Measurements from ENCODE around the gene LRMDA. TPM values are rescaled to one million over a fixed set of nuclear protein-coding genes. Genes with fewer than 3 reads are reported as not detected.

Gene LRMDA
- total and polyA plus RNA-seq, 2 of the 8 experiments (the other 6 are each of a cell fraction or from before 2014, with no cell fraction given) = 0.86 to 2.8 TPM

DNA sequence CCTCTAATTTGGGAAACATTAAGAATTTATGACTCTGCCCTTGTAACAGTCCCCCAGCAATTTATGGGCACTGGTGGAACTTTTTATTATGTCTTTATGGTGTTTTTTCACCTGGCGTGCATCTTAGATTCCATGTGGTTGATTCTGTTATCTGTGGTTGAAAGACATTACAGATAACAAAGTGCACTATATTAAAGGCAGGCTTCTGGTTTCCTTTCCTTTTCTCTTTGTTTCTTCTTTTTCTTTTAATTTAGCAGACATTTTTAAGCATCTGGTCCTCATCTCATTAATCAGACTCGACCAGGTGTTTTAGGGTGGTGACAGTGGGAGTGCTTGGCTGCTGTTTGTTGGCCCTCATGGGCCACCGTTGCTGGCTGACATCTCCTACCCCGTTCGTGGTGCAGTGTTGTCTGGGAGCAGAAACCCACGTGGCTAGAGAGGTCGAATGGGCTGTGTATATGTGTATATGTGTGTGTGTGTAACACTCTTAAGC is 77.4 kb downstream of the LRMDA start (continued):
- TF ChIP-seq, protein P1, sequence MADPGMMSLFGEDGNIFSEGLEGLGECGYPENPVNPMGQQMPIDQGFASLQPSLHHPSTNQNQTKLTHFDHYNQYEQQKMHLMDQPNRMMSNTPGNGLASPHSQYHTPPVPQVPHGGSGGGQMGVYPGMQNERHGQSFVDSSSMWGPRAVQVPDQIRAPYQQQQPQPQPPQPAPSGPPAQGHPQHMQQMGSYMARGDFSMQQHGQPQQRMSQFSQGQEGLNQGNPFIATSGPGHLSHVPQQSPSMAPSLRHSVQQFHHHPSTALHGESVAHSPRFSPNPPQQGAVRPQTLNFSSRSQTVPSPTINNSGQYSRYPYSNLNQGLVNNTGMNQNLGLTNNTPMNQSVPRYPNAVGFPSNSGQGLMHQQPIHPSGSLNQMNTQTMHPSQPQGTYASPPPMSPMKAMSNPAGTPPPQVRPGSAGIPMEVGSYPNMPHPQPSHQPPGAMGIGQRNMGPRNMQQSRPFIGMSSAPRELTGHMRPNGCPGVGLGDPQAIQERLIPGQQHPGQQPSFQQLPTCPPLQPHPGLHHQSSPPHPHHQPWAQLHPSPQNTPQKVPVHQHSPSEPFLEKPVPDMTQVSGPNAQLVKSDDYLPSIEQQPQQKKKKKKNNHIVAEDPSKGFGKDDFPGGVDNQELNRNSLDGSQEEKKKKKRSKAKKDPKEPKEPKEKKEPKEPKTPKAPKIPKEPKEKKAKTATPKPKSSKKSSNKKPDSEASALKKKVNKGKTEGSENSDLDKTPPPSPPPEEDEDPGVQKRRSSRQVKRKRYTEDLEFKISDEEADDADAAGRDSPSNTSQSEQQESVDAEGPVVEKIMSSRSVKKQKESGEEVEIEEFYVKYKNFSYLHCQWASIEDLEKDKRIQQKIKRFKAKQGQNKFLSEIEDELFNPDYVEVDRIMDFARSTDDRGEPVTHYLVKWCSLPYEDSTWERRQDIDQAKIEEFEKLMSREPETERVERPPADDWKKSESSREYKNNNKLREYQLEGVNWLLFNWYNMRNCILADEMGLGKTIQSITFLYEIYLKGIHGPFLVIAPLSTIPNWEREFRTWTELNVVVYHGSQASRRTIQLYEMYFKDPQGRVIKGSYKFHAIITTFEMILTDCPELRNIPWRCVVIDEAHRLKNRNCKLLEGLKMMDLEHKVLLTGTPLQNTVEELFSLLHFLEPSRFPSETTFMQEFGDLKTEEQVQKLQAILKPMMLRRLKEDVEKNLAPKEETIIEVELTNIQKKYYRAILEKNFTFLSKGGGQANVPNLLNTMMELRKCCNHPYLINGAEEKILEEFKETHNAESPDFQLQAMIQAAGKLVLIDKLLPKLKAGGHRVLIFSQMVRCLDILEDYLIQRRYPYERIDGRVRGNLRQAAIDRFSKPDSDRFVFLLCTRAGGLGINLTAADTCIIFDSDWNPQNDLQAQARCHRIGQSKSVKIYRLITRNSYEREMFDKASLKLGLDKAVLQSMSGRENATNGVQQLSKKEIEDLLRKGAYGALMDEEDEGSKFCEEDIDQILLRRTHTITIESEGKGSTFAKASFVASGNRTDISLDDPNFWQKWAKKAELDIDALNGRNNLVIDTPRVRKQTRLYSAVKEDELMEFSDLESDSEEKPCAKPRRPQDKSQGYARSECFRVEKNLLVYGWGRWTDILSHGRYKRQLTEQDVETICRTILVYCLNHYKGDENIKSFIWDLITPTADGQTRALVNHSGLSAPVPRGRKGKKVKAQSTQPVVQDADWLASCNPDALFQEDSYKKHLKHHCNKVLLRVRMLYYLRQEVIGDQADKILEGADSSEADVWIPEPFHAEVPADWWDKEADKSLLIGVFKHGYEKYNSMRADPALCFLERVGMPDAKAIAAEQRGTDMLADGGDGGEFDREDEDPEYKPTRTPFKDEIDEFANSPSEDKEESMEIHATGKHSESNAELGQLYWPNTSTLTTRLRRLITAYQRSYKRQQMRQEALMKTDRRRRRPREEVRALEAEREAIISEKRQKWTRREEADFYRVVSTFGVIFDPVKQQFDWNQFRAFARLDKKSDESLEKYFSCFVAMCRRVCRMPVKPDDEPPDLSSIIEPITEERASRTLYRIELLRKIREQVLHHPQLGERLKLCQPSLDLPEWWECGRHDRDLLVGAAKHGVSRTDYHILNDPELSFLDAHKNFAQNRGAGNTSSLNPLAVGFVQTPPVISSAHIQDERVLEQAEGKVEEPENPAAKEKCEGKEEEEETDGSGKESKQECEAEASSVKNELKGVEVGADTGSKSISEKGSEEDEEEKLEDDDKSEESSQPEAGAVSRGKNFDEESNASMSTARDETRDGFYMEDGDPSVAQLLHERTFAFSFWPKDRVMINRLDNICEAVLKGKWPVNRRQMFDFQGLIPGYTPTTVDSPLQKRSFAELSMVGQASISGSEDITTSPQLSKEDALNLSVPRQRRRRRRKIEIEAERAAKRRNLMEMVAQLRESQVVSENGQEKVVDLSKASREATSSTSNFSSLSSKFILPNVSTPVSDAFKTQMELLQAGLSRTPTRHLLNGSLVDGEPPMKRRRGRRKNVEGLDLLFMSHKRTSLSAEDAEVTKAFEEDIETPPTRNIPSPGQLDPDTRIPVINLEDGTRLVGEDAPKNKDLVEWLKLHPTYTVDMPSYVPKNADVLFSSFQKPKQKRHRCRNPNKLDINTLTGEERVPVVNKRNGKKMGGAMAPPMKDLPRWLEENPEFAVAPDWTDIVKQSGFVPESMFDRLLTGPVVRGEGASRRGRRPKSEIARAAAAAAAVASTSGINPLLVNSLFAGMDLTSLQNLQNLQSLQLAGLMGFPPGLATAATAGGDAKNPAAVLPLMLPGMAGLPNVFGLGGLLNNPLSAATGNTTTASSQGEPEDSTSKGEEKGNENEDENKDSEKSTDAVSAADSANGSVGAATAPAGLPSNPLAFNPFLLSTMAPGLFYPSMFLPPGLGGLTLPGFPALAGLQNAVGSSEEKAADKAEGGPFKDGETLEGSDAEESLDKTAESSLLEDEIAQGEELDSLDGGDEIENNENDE (IDR thresholded peaks at IDR 0.05; ENCODE audit: insufficient replicate concordance, low read length) = no peak
- no peak for TF ChIP-seq EZH2 (IDR thresholded peaks at IDR 0.05; ENCODE audit: low read depth, low read length, severe bottlenecking)
- TF ChIP-seq CBX5 (IDR thresholded peaks at IDR 0.05; ENCODE audit: low read depth, low read length) = no peak
- TF ChIP-seq TAF7 (optimal IDR thresholded peaks at IDR 0.05; ENCODE audit: borderline replicate concordance, low read depth, low read length) = no peak
- TF ChIP-seq FOSL1 (IDR thresholded peaks at IDR 0.05; ENCODE audit: insufficient read depth, low read depth, low read length) = no peak
- no peak for TF ChIP-seq RNF2 (IDR thresholded peaks at IDR 0.05; ENCODE audit: borderline replicate concordance, low read depth, low read length, missing control alignments, poor library complexity, severe bottlenecking)
- no peak for TF ChIP-seq GABPA (IDR thresholded peaks at IDR 0.05; ENCODE audit: borderline replicate concordance, insufficient read depth, low read length)
- TF ChIP-seq KDM5A (IDR thresholded peaks at IDR 0.05; ENCODE audit: low read length) = no peak
- TF ChIP-seq, protein P2, sequence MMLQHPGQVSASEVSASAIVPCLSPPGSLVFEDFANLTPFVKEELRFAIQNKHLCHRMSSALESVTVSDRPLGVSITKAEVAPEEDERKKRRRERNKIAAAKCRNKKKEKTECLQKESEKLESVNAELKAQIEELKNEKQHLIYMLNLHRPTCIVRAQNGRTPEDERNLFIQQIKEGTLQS (IDR thresholded peaks at IDR 0.05; ENCODE audit: insufficient read depth, low read depth, low read length) = no peak
- no peak for TF ChIP-seq RBBP5 (IDR thresholded peaks at IDR 0.05; ENCODE audit: borderline replicate concordance, low read depth, low read length)
